DOHH2 (cell line): ENCODE data around the gene MAPK8.

Experiments used
- H3F3A ChIP-seq: fragments of 200-600 bp; sonication (generic), shearing (Covaris generic); 2 replicates; pipeline ENCODE4 v1.6.0; 2016; ENCODE audit warnings: antibody characterized with exemption, mild to moderate bottlenecking; ENCODE audit not compliant: control insufficient read depth, insufficient read depth
- H3K27ac ChIP-seq: fragments of 200-600 bp; sonication (generic); 2 replicates; pipeline ENCODE4 v1.5.1; 2014; ENCODE audit warnings: low read depth, mild to moderate bottlenecking, low read length, moderate library complexity
- H3K27me3 ChIP-seq: fragments of 200-600 bp; sonication (generic); 2 replicates; pipeline ENCODE4 v1.6.1; 2014; ENCODE audit warnings: mild to moderate bottlenecking, low read length, mixed read lengths; ENCODE audit not compliant: control insufficient read depth
- H3K36me3 ChIP-seq: fragments of 200-600 bp; sonication (generic); 2 replicates; pipeline ENCODE4 v1.6.1; 2014; ENCODE audit warnings: mild to moderate bottlenecking, low read length, moderate library complexity, mixed read lengths; ENCODE audit not compliant: control insufficient read depth
- H3K4me1 ChIP-seq: fragments of 200-600 bp; sonication (generic); 2 replicates; pipeline ENCODE4 v1.6.1; 2014; ENCODE audit warnings: mild to moderate bottlenecking, low read length, mixed read lengths; ENCODE audit not compliant: control insufficient read depth
- H3K4me2 ChIP-seq: fragments of 200-600 bp; sonication (generic); 2 replicates; pipeline ENCODE4 v1.6.0; 2014; ENCODE audit warnings: mild to moderate bottlenecking, low read length, moderate library complexity
- H3K4me3 ChIP-seq: fragments of 200-600 bp; sonication (generic); 2 replicates; pipeline ENCODE4 v1.5.1; 2014; ENCODE audit warnings: mild to moderate bottlenecking, low read length, mixed read lengths
- H3K79me2 ChIP-seq: fragments of 200-600 bp; sonication (generic); 2 replicates; pipeline ENCODE4 v1.6.1; 2014; ENCODE audit warnings: mild to moderate bottlenecking, low read length, mixed read lengths; ENCODE audit not compliant: control insufficient read depth
- H3K9me2 ChIP-seq: fragments of 200-600 bp; sonication (generic); replicated peaks from 2 replicates; pipeline ENCODE4 v1.6.1; 2014; ENCODE audit warnings: mild to moderate bottlenecking, low read length, mixed read lengths; ENCODE audit not compliant: control insufficient read depth
- H3K9me3 ChIP-seq: fragments of 200-600 bp; sonication (generic); 2 replicates; pipeline ENCODE4 v1.6.1; 2014; ENCODE audit warnings: antibody characterized with exemption, low read length, mixed read lengths; ENCODE audit not compliant: control insufficient read depth, insufficient read depth
- H4K20me1 ChIP-seq: fragments of 200-600 bp; sonication (generic); 2 replicates; pipeline ENCODE4 v1.6.0; 2014; ENCODE audit warnings: low read depth, mild to moderate bottlenecking, antibody characterized with exemption, low read length, moderate library complexity; ENCODE audit not compliant: control insufficient read depth, insufficient read depth
- CTCF ChIP-seq: fragments of 200-600 bp; sonication (generic); IDR thresholded peaks from one replicate; pipeline ENCODE4 v1.5.1; 2014; ENCODE audit warnings: antibody characterized with exemption, mild to moderate bottlenecking, low read depth, low read length; ENCODE audit not compliant: poor library complexity, severe bottlenecking
- EZH2phosphoT487 ChIP-seq: fragments of 200-600 bp; sonication (generic); IDR thresholded peaks from 2 replicates; pipeline ENCODE4 v1.6.1; 2017; ENCODE audit warnings: borderline replicate concordance, mild to moderate bottlenecking, antibody characterized with exemption, low read length, moderate library complexity, mixed read lengths

The MAPK8 gene

DNA sequence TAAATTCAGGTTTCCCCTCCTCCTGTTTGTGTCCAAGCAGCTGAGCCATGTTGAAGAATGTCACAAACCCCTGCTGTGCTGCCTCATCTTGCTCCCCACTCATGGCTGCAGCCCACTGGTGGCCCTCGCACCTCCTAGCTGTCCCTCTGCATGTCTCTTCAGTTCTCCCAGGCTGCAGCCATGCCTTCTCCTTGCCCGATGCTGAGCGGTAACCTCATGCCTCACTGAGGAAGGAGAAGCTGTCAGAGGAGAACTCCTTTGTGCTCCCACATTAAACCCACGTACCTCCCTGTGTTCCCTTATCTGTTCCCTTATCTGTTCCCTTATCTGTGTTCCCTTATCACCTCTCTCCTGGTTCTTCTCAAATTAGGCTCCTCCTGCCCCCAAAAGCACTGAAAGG is 21.7 kb upstream of the MAPK8 start:
- no peaks in the 10 kb centered on the region for H3K9me2 ChIP-seq
- H3K79me2 ChIP-seq = no peaks in the 10 kb centered on the region
- no peak for TF ChIP-seq CTCF
- TF ChIP-seq EZH2phosphoT487 = no peak
- H3K36me3 ChIP-seq = no peaks in the 10 kb centered on the region
- no peak overlapping the region for H3K4me2 ChIP-seq
- peaks cover 13% of the 10 kb centered on the region for H3K9me3 ChIP-seq
- H3K27me3 ChIP-seq = no peaks in the 10 kb centered on the region; the same call in 1 of the 2 replicates
- no peak overlapping the region for H3K4me3 ChIP-seq
- no peaks in the 10 kb centered on the region for H3F3A ChIP-seq
- no peaks in the 10 kb centered on the region for H3K4me1 ChIP-seq
- H3K27ac ChIP-seq = no peak overlapping the region
- H4K20me1 ChIP-seq = no peaks in the 10 kb centered on the region

- no peak for TF ChIP-seq CTCF
- TF ChIP-seq EZH2phosphoT487 = no peak
These were observed 20.8 kb upstream of the MAPK8 start for GRCh38 chr10:48285710-48286109.

DNA sequence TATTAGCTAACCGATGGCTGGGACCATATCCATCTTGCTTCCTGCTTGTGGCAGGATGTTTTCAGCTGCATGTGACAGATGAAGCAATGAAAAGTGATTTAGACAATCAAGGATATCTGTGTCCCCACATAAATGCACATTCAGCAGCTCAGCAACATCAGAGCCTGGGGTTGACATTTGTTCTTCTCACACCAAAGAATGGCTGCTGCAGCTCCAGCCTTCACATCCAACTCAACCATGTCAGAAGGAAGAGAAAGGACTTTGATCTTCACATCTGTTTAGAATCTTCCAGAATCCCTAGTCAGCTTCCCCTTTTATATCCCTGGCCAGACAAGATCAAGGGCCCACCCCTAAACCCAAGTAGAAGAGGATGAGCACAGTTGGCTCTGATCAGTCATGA is 20.1 kb upstream of the MAPK8 start:
- no peaks in the 10 kb centered on the region for H3K79me2 ChIP-seq
- no peaks in the 10 kb centered on the region for H3F3A ChIP-seq
- H3K9me3 ChIP-seq = peaks cover 13% of the 10 kb centered on the region
- H3K4me1 ChIP-seq = no peaks in the 10 kb centered on the region
- no peak for TF ChIP-seq EZH2phosphoT487
- no peak for TF ChIP-seq CTCF
- no peaks in the 10 kb centered on the region for H3K9me2 ChIP-seq
- no peak overlapping the region for H3K4me3 ChIP-seq
- H3K36me3 ChIP-seq = no peaks in the 10 kb centered on the region
- H3K4me2 ChIP-seq = no peak overlapping the region
- H4K20me1 ChIP-seq = no peaks in the 10 kb centered on the region
- H3K27ac ChIP-seq = no peak overlapping the region
- no peaks in the 10 kb centered on the region; the same call in 1 of the 2 replicates for H3K27me3 ChIP-seq

More at GRCh38 chr10:48285710-48286109, 20.8 kb upstream of the MAPK8 start:
- Histone ChIP-seq H3K36me3 (no peaks in the 10 kb centered on the region), H3K27me3 (no peaks in the 10 kb centered on the region; the same call in 1 of the 2 replicates), H3K4me1 (no peaks in the 10 kb centered on the region), H3K4me3 (no peak overlapping the region), H4K20me1 (no peaks in the 10 kb centered on the region), H3K4me2 (no peak overlapping the region), H3K79me2 (no peaks in the 10 kb centered on the region), H3K9me2 (no peaks in the 10 kb centered on the region), H3K9me3 (peaks cover 13% of the 10 kb centered on the region), H3K27ac (no peak overlapping the region), H3F3A (no peaks in the 10 kb centered on the region)
